ENCODE results near the gene CDC14A. TPM values are rescaled to one million over a fixed set of nuclear protein-coding genes. Genes with fewer than 3 reads are reported as not detected.

Gene CDC14A
- total and polyA plus RNA-seq, 2 donors (not counting 3 experiments of a cell fraction or from before 2014, with no cell fraction given), result 3.4 to 13.9 TPM

GRCh38 chr1:100456880-100457279, 104.6 kb downstream of the CDC14A start:
- no peak overlapping the region for H3K9ac ChIP-seq (replicated peaks; ENCODE audit: extremely low read depth, insufficient read depth, low read length)
- H3K4me2 ChIP-seq (ENCODE audit: insufficient read depth, low read length), result no peak overlapping the region
- intact Hi-C loops (cut with micrococcal nuclease) (loop anchor here (5.0 to 10.0 kb wide), 3 partner anchors 190 to 482 kb away; partner anchors contain the start of gene RTCA), dilution Hi-C loops (cut with MboI; ENCODE audit: extremely low pct_ligation_motif_present, low sequenced_read_pairs) (no loop called here)
- no peaks in the 10 kb centered on the region for H3K9me1 ChIP-seq (replicated peaks; ENCODE audit: control insufficient read depth, extremely low read depth, insufficient read depth, low read length)
- CTCF ChIA-PET, result interaction anchor here (0.7 to 8.6 kb wide), 11 partner anchors 11 to 647 kb away, joined by 3 to 261 read pairs (median 5); no protein-coding TSS in a partner anchor
- H3K4me3 ChIP-seq (replicated peaks in 1 of 3; ENCODE audit: insufficient read depth in 1 of 3, low read depth in 1 of 3, low read length in 3 of 3), result no peak overlapping the region
- H2AFZ ChIP-seq (ENCODE audit: low read depth, low read length), result no peak overlapping the region
- DNase-seq (ENCODE audit: low read depth, low spot score) (peak; percentile 9), FAIRE-seq (no peak)
- H3K9me3 ChIP-seq (replicated peaks; ENCODE audit: control insufficient read depth, insufficient read depth, low read length), result no peaks in the 10 kb centered on the region
- no TSS peak for BruUV-seq (replicated peaks)
- POLR2A ChIA-PET, result interaction anchor here (0.6 kb wide), 1 partner anchor 190 kb away, joined by 3 read pairs; no protein-coding TSS in a partner anchor
- no peaks in the 10 kb centered on the region for H3K27me3 ChIP-seq (ENCODE audit: control insufficient read depth in 2 of 2, insufficient read depth in 2 of 2, low read length in 2 of 2)
- H4K20me1 ChIP-seq (replicated peaks; ENCODE audit: control insufficient read depth, extremely low read depth, insufficient read depth, low read length), result no peaks in the 10 kb centered on the region
- H3K4me1 ChIP-seq (ENCODE audit: control insufficient read depth, extremely low read depth, insufficient read depth, low read length), result peaks cover 4% of the 10 kb centered on the region
- H3K27ac ChIP-seq (ENCODE audit: insufficient read depth, low read depth, low read length), result no peak overlapping the region
- no peaks in the 10 kb centered on the region for H3K79me2 ChIP-seq (ENCODE audit: control insufficient read depth, insufficient read depth, low read length)
- TF ChIP-seq POLR2AphosphoS5 (IDR thresholded peaks at IDR 0.05; ENCODE audit: insufficient read depth, low read depth, low read length), result no peak
- TF ChIP-seq FOS (IDR thresholded peaks at IDR 0.05; ENCODE audit: borderline replicate concordance, insufficient read depth, low read length), result no peak
- TF ChIP-seq POLR2A (IDR thresholded peaks at IDR 0.05; ENCODE audit: low read depth, low read length), result no peak
- no peak for TF ChIP-seq EZH2 (IDR thresholded peaks at IDR 0.05; ENCODE audit: borderline replicate concordance, low read depth, low read length, severe bottlenecking)
- no peak for TF ChIP-seq JUN (IDR thresholded peaks at IDR 0.05; ENCODE audit: borderline replicate concordance, insufficient read depth, insufficient read length, low read depth)
- no peak for TF ChIP-seq MYC (IDR thresholded peaks at IDR 0.05; ENCODE audit: low read depth, low read length)
- no peak for TF ChIP-seq MAX (IDR thresholded peaks at IDR 0.05; ENCODE audit: insufficient read depth, insufficient read length)
- TF ChIP-seq, protein P1, sequence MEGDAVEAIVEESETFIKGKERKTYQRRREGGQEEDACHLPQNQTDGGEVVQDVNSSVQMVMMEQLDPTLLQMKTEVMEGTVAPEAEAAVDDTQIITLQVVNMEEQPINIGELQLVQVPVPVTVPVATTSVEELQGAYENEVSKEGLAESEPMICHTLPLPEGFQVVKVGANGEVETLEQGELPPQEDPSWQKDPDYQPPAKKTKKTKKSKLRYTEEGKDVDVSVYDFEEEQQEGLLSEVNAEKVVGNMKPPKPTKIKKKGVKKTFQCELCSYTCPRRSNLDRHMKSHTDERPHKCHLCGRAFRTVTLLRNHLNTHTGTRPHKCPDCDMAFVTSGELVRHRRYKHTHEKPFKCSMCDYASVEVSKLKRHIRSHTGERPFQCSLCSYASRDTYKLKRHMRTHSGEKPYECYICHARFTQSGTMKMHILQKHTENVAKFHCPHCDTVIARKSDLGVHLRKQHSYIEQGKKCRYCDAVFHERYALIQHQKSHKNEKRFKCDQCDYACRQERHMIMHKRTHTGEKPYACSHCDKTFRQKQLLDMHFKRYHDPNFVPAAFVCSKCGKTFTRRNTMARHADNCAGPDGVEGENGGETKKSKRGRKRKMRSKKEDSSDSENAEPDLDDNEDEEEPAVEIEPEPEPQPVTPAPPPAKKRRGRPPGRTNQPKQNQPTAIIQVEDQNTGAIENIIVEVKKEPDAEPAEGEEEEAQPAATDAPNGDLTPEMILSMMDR (IDR thresholded peaks at IDR 0.05; ENCODE audit: extremely low read depth in 1 of 2, insufficient read depth in 1 of 2, low read depth in 1 of 2, low read length in 2 of 2), result no peak
- no peak for TF ChIP-seq GATA2 (IDR thresholded peaks at IDR 0.05; ENCODE audit: insufficient read depth, insufficient read length, low read depth, low read length)
- no peaks in the 10 kb centered on the region for H3K36me3 ChIP-seq (ENCODE audit: control insufficient read depth in 2 of 2, extremely low read depth in 1 of 2, insufficient read depth in 2 of 2, low read length in 2 of 2)

Data from endothelial cell of umbilical vein (primary cell).